Stimulated activated CD8-positive, alpha-beta memory T cell treated with anti-CD3 and anti-CD28 coated beads, Interleukin-15, amount 100 ng/mL, for 24 hours (primary cell): ENCODE data around the gene MOCS1.

Experiments
- DNase-seq: peaks from one replicate; pipeline ENCODE4 v3.0.0-alpha.2; 2020; ENCODE audit warnings: low read depth

MOCS1 gene

GRCh38 chr6:39902786-39903465 is 31.3 kb downstream of the MOCS1 start:
- no peak for DNase-seq

- no peak for DNase-seq
These were observed 32.1 kb downstream of the MOCS1 start for GRCh38 chr6:39902136-39902535.

GRCh38 chr6:39901670-39902069 is 32.6 kb downstream of the MOCS1 start:
- no peak for DNase-seq

- no peak for DNase-seq
These were observed 33.1 kb downstream of the MOCS1 start for GRCh38 chr6:39901116-39901655.

- no peak for DNase-seq
These were observed 34.5 kb downstream of the MOCS1 start for GRCh38 chr6:39899554-39900295.

- DNase-seq, result no peak
These were observed 35.6 kb downstream of the MOCS1 start for GRCh38 chr6:39898625-39899024.

- DNase-seq, result no peak
These were observed 36.6 kb downstream of the MOCS1 start for GRCh38 chr6:39897698-39898097.

- no peak for DNase-seq
These were observed 37.6 kb downstream of the MOCS1 start for GRCh38 chr6:39896701-39897100.

GRCh38 chr6:39893286-39893685 is 41.0 kb downstream of the MOCS1 start:
- no peak for DNase-seq

GRCh38 chr6:39892490-39893129 is 41.7 kb downstream of the MOCS1 start:
- DNase-seq, result no peak

GRCh38 chr6:39891976-39892375 is 42.3 kb downstream of the MOCS1 start:
- DNase-seq, result no peak

- DNase-seq, result no peak
These were observed 42.9 kb downstream of the MOCS1 start for GRCh38 chr6:39891353-39891752.

GRCh38 chr6:39889229-39889628 is 45.0 kb downstream of the MOCS1 start:
- no peak for DNase-seq

GRCh38 chr6:39887692-39888450 is 46.4 kb downstream of the MOCS1 start:
- no peak for DNase-seq

GRCh38 chr6:39886871-39887270 is 47.4 kb downstream of the MOCS1 start:
- DNase-seq, result no peak

- DNase-seq, result no peak
These were observed 48.6 kb downstream of the MOCS1 start for GRCh38 chr6:39885691-39886090.

GRCh38 chr6:39884696-39885095 is 49.6 kb downstream of the MOCS1 start:
- no peak for DNase-seq

GRCh38 chr6:39882531-39882899 is 51.7 kb downstream of the MOCS1 start:
- no peak for DNase-seq

- no peak for DNase-seq
These were observed 52.3 kb downstream of the MOCS1 start for GRCh38 chr6:39881851-39882530.

GRCh38 chr6:39880594-39880993 is 53.7 kb downstream of the MOCS1 start:
- DNase-seq, result no peak

GRCh38 chr6:39879535-39879934 is 54.7 kb downstream of the MOCS1 start:
- no peak for DNase-seq

GRCh38 chr6:39876826-39877225 is 57.4 kb downstream of the MOCS1 start:
- DNase-seq, result no peak
